ENCODE data around the gene FARP2.

- TF ChIP-seq CTCF (IDR thresholded peaks at IDR 0.05 in 4 of 5, conservative IDR thresholded peaks at IDR 0.05 in 1 of 5) (no peak), POLR2A (IDR thresholded peaks at IDR 0.05) (no peak)
Measured at GRCh38 chr2:241325257-241325656, 30.8 kb upstream of the FARP2 start.

Data from gastrocnemius medialis (tissue), 4 donors.